Heart left ventricle (tissue), 16 donors: ENCODE results near the gene DCDC2. TPM values are rescaled to one million over a fixed set of nuclear protein-coding genes. Genes with fewer than 3 reads are reported as not detected.

Source experiments
- ATAC-seq, 4 donors: fragments of 200-7000 bp; cut with Tn5 transposase; one replicate each; pipeline ENCODE4 v1.9.1; 2020 to 2022; ENCODE audit warnings: moderate library complexity in 4 of 4, mild to moderate bottlenecking in 3 of 4, moderate number of reproducible peaks in 1 of 4
- DNase-seq, 5 donors: peaks; one replicate each; pipeline ENCODE4 v3.0.0-alpha.2; 2020
- H3K27ac ChIP-seq, 12 donors: fragments of 200-600 bp; sonication (generic) in 4 of 12; one replicate each; pipeline versions ENCODE4 v1.5.0 to v1.8.0; 2016 to 2022; ENCODE audit warnings: mild to moderate bottlenecking in 2 of 12
- H3K27me3 ChIP-seq, 9 donors: fragments of 200-600 bp; sonication (generic) in 2 of 9; one replicate each; pipeline versions ENCODE4 v1.5.1 to v1.8.0; 2016 to 2022; ENCODE audit warnings: mild to moderate bottlenecking in 3 of 9
- H3K36me3 ChIP-seq, 9 donors: fragments of 200-600 bp; sonication (generic) in 2 of 9; one replicate each; pipeline versions ENCODE4 v1.5.0 to v1.8.0; 2018 to 2022; ENCODE audit warnings: mild to moderate bottlenecking in 2 of 9
- H3K4me1 ChIP-seq, 12 donors: fragments of 200-600 bp; sonication (generic) in 4 of 12; one replicate each; pipeline versions ENCODE4 v1.5.0 to v1.8.0; 2016 to 2022; ENCODE audit warnings: mild to moderate bottlenecking in 3 of 12
- H3K4me3 ChIP-seq, 12 donors: fragments of 200-600 bp; sonication (generic) in 4 of 12; one replicate each; pipeline versions ENCODE4 v1.5.0 to v1.8.0; 2017 to 2022; ENCODE audit warnings: mild to moderate bottlenecking in 9 of 12, moderate library complexity in 4 of 12
- H3K9me3 ChIP-seq, 12 donors: fragments of 200-600 bp; sonication (generic) in 4 of 12; one replicate each; pipeline versions ENCODE4 v1.5.0 to v1.8.0; 2016 to 2022; ENCODE audit warnings: mild to moderate bottlenecking in 1 of 12
- POLR2A ChIP-seq, 2 donors: fragments of 450-650 bp; IDR thresholded peaks; one replicate each; pipeline ENCODE4 v1.6.1; 2017; ENCODE audit warnings: antibody characterized with exemption in 2 of 2, mild to moderate bottlenecking in 2 of 2, moderate library complexity in 2 of 2
- WGBS, 4 donors: extraction: QIAGEN DNeasy Blood & Tissue Kit in 2 of 4; methylation state at CpG; one replicate each; pipeline versions ENCODE4 v1.1.5 to v1.1.7; 2013 to 2018; 5-methylcytosine and 5-hydroxymethylcytosine counted together
- intact Hi-C, 10 donors: fragments of 100-400 bp; cut with DNase I; formaldehyde crosslinking; loops; one replicate each; pipeline versions ENCODE4 v1.11.1 to v1.14.2; 2022
- polyA plus RNA-seq, 2 donors: library from polyadenylated mRNA; stranded (reverse); fragments of 200-250 nt; gene quantifications; one replicate each; pipeline ENCODE4 v1.2.3, GENCODE V29; 2013
- total RNA-seq, 9 donors: library from RNA; depleted of rRNA in 2 of 9; stranded (reverse); fragments of >200 nt in 2 of 9; fragmentation: NEBNext Ultra II Directional in 3 of 9; extraction: Animal tissue kit (Norgen Biotek cat#: 25700) in 3 of 9; gene quantifications; one replicate each; pipeline versions ENCODE4 v1.1.0 to v1.2.4, GENCODE V29; 2016 to 2023
- TF ChIP-seq, protein P1 (sequence below), 12 donors: fragments of 200-600 bp; sonication (generic) in 4 of 12; IDR thresholded peaks; one replicate each; pipeline versions ENCODE4 v1.5.0 to v1.8.0; 2018 to 2022; ENCODE audit warnings: antibody characterized with exemption in 12 of 12, mild to moderate bottlenecking in 5 of 12
- donor health status: ischemic (EF 13 %, LVEDD 7.1; RV severe dilation, severe dysfunction).
- donor health status: healthy with polysubstance abuse.
- donor health status: DM: no; HTN: yes; CAD: no.
- donor health status: DM: no; HTN: no; CAD: no.
- donor health status: ischemic (EF 25% LVEDD 6.9; RV normal size, moderate dysfunction).
- donor health status: ischemic (EF 25% LVEDD 5.7; RV mildly dilated, moderate dysfunction).
- donor health status: healthy.
- donor health status: DM: yes; HTN: yes; CAD: no.
- donor health status: ischemic (EF 35%, LVEDD 5.7; RV mildly dilated, moderate dysfunction).
- donor health status: nonischemic (EF 11% LVEDD 7.7; RV severe dilation, severe dysfunction).
- donor health status: DM: yes; HTN: yes; CAD: no.
- donor health status: PGD.
- donor health status: ischemic (EF 29% LVEDD 5.4; RV normal size, mild dysfunction).
- donor health status: nonischemic (EF 23%, LVEDD 6.1; RV moderate dilation, normal function).

The DCDC2 gene
- total and polyA plus RNA-seq, 11 donors, result 0.05 to 0.16 TPM; not detected in 9

DNA sequence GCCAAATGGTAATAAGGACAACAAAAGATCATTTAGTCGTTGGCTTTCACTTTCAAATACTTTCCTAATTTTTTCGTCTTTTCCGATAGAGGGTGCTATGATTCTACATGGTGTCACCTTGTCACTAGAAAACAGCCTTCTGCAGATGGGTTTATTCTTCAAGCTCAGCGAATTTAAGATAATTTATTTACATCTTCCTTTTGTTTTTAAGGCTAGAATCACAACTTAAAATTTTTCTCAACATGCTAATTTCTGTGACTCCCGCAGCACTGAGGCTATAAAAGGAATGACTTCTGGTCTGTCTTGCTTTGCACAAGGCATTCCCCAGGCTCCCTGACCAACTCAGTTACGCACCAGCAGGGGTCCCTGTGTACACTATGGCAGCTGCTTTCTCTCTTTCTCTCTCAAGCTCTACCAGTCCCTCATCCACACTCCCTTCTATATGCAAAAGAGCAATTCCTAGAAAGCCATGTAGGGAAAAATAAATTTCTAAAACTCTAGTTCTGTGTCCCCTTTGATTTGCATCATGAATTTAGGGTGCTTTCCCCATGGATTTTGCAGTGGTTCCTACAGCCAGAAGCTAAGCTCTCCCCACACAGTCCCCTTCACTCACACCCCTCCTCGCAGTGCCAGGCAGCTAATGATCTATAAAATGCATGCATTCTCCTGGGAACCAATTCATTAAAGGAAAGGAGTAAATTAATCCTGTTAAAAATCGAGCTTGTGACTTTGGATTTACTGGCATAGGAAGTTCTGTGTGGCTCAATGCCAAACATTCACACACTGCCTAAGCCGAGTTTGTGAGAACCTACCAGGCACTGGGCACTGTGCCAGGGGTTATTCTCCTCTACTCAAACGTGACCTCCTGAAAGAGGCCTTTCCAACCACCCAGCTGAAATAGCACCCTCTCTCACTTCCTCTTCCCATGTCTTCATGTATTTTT lies 74.5 kb downstream of the DCDC2 start:
- DNase-seq, result peak; percentile 58 to 83 (median 71)
- Histone ChIP-seq H3K4me3 (peak overlapping the region in 2 of 12 donors; percentile 16 to 34), H3K36me3 (no peaks in the 10 kb centered on the region), H3K4me1 (peaks cover 0 to 15% (median 5%) of the 10 kb centered on the region in 12 donors), H3K27me3 (peaks cover 0 to 14% (median 0%) of the 10 kb centered on the region in 9 donors), H3K9me3 (no peaks in the 10 kb centered on the region), H3K27ac (no peak overlapping the region)
- TF ChIP-seq, protein P1, sequence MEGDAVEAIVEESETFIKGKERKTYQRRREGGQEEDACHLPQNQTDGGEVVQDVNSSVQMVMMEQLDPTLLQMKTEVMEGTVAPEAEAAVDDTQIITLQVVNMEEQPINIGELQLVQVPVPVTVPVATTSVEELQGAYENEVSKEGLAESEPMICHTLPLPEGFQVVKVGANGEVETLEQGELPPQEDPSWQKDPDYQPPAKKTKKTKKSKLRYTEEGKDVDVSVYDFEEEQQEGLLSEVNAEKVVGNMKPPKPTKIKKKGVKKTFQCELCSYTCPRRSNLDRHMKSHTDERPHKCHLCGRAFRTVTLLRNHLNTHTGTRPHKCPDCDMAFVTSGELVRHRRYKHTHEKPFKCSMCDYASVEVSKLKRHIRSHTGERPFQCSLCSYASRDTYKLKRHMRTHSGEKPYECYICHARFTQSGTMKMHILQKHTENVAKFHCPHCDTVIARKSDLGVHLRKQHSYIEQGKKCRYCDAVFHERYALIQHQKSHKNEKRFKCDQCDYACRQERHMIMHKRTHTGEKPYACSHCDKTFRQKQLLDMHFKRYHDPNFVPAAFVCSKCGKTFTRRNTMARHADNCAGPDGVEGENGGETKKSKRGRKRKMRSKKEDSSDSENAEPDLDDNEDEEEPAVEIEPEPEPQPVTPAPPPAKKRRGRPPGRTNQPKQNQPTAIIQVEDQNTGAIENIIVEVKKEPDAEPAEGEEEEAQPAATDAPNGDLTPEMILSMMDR (IDR thresholded peaks at IDR 0.05), result peak; percentile 4 to 61 (median 48)
- TF ChIP-seq POLR2A (IDR thresholded peaks at IDR 0.05), result no peak
- peak; percentile 75 to 95 (median 86) for ATAC-seq
- WGBS, 4 donors, result 4 to 6% (median 6%) methylated on average over 10 of the region's 10 CpGs
- intact Hi-C loops, result loop anchor here in 7 of 10 donors (2.0 to 5.0 kb wide), 3 partner anchors 104 to 107 kb away; no protein-coding TSS in a partner anchor

DNA sequence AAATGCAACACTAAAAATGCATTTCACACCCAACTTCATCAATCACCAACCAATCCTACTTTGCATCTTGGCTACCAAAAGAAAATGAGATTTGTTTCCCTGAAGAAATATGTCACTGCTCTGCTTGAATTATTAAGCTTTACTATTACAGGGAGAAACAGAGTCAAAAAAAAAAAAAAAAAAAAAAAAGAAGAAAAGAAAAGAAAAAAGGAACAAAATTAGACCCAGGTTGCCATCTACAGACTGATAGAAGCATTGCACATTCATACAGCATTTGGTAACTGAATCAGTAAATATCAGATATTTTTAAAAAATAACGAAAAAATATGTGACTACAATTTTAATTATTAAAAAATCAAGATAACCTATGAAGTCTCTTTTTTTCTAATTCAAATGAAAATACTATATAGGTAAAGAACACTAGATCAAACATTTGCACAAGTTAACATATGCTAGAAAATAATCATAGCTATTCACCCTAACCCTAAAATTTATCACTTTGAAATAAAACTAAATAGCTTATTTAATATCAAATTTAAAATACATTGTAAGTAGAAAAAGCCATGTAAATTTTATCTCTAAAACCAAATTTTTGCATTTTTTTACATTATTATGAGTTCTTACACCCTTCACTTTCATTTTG lies 83.3 kb downstream of the DCDC2 start:
- intact Hi-C loops, result no loop called here
- 0 to 5% (median 1%) methylated on average over 1 of the region's 1 CpG for WGBS, 4 donors
- Histone ChIP-seq H3K27me3 (peaks cover 0 to 6% (median 0%) of the 10 kb centered on the region in 9 donors), H3K4me3 (no peak overlapping the region), H3K4me1 (no peaks in the 10 kb centered on the region), H3K27ac (no peak overlapping the region), H3K9me3 (no peaks in the 10 kb centered on the region), H3K36me3 (no peaks in the 10 kb centered on the region)
- no peak for TF ChIP-seq POLR2A (IDR thresholded peaks at IDR 0.05)
- TF ChIP-seq, protein P1 (IDR thresholded peaks at IDR 0.05), result peak in 10 of 12 donors; percentile 25 to 59 (median 50)
- DNase-seq (no peak), ATAC-seq (no peak)

DNA sequence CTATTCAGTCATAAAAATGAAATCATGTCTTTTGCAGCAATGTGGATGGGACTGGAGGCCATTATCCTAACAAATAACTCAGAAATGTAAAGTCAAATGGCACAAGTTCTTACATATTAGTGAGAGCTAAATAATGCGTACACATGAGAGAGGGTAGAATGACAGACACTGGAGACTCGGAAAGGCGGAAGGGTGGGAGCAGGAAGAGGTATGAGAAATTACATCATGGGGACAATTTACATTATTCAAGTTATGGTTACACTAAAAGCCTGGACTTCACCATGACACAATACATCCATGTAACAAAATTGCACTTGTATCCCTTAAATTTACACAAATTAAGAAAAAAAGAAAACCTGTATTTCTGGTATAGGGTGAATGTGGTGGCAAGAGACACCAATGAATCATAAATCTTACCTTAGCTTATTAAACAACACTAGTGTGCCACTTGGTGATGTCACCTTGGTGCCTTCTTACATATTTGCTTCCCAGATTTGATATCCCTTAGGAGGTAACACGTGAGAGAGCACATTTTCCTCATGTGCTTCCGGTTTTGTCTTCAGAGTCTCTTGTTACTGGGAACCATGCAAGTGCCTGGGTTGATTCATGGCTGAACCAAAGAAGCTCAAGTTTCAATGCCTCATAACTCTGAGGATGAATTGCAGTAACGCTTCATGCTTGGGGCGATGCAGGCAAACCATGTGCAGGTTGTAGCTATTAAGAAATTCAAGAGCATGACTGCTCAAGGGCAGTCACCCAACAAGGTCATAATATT lies 84.6 kb downstream of the DCDC2 start:
- no peaks in the 10 kb centered on the region for H3K4me1 ChIP-seq
- no peak overlapping the region for H3K4me3 ChIP-seq
- TF ChIP-seq POLR2A (IDR thresholded peaks at IDR 0.05), result no peak
- TF ChIP-seq, protein P1 (IDR thresholded peaks at IDR 0.05), result no peak
- ATAC-seq, result no peak
- no peak for DNase-seq
- H3K27ac ChIP-seq, result no peak overlapping the region
- H3K9me3 ChIP-seq, result no peaks in the 10 kb centered on the region
- intact Hi-C loops, result no loop called here
- no peaks in the 10 kb centered on the region for H3K36me3 ChIP-seq
- no peaks in the 10 kb centered on the region for H3K27me3 ChIP-seq
- WGBS, 4 donors, result 68 to 76% (median 71%) methylated on average over 7 of the region's 7 CpGs
